ENCODE measurements around the gene ZNF841. TPM values are rescaled to one million over a fixed set of nuclear protein-coding genes. Genes with fewer than 3 reads are reported as not detected.

ZNF841 gene
- total and polyA plus RNA-seq, 2 of the 8 experiments (the other 6 are each of a cell fraction or from before 2014, with no cell fraction given) = 4.1 to 17.9 TPM

- FAIRE-seq (no peak), DNase-seq (ENCODE audit: low read depth in 1 of 2, low spot score in 2 of 2) (peak in 1 of 2 experiments; percentile 95)
- ChIA-PET POLR2A (ENCODE audit: partially characterized antibody) (interaction anchor here (0.6 to 2.0 kb wide), 11 partner anchors 10 to 161 kb away, joined by 3 to 9 read pairs (median 5); partner anchors contain the start of genes ZNF432, ZNF615 and ZNF616), CTCF (ENCODE audit: partially characterized antibody) (no interaction called here)
- peaks cover 0 to 4% (median 1%) of the 10 kb centered on the region in 4 experiments; a peak in 4 of 7 replicates for H3K4me1 ChIP-seq (replicated peaks in 1 of 4; ENCODE audit: control insufficient read depth in 3 of 4, insufficient read depth in 4 of 4, low read length in 3 of 4)
- no peaks in the 10 kb centered on the region for H3K79me1 ChIP-seq (ENCODE audit: low read depth, low read length)
- H2BK20ac ChIP-seq (ENCODE audit: low read length) = 0 out of 2 replicates have a peak within 1 kb of the TSS, but pooled peaks have one; percentile 76
- H3K56ac ChIP-seq (replicated peaks; ENCODE audit: insufficient read length, low read depth, low read length) = peak within 1 kb of the TSS; percentile 90
- no peak within 1 kb of the TSS for H3K23ac ChIP-seq (ENCODE audit: insufficient read length)
- peak within 1 kb of the TSS; percentile 54 to 98 (median 93) for H3K9ac ChIP-seq (replicated peaks in 1 of 4; ENCODE audit: extremely low read depth in 1 of 4, low read depth in 3 of 4, low read length in 3 of 4)
- H3K4me2 ChIP-seq (ENCODE audit: insufficient read depth in 1 of 2, low read depth in 2 of 2, low read length in 2 of 2) = peak within 1 kb of the TSS; percentile 47 to 79
- H2BK120ac ChIP-seq (replicated peaks; ENCODE audit: low read depth, low read length) = no peak within 1 kb of the TSS
- H3K4me3 ChIP-seq (ENCODE audit: extremely low read depth in 1 of 4, insufficient read depth in 2 of 4, low read depth in 3 of 4, low read length in 4 of 4) = peak within 1 kb of the TSS; percentile 88 to 100 (median 96)
- H3K4ac ChIP-seq (replicated peaks; ENCODE audit: insufficient read length, low read depth, low read length) = peak within 1 kb of the TSS; percentile 63
- H2AK5ac ChIP-seq (ENCODE audit: low read depth, low read length) = no peak within 1 kb of the TSS
- 1% methylated on average over 52 of the region's 53 CpGs; no CpG with 5 or more reads in 1 of the 2 experiments for WGBS, 2 experiments (ENCODE audit: extremely low coverage in 1 of 2, insufficient coverage in 1 of 2, insufficient read length in 1 of 2, insufficient replicate concordance in 2 of 2, low coverage in 1 of 2, low lambda C conversion rate in 2 of 2, missing lambda C conversion rate in 1 of 2)
- peak within 1 kb of the TSS; percentile 85 for H4K91ac ChIP-seq (replicated peaks; ENCODE audit: insufficient read length, low read length)
- no peak within 1 kb of the TSS for H2BK15ac ChIP-seq (ENCODE audit: low read length)
- H4K5ac ChIP-seq (ENCODE audit: insufficient read length, low read depth, low read length) = peak within 1 kb of the TSS; percentile 65
- H2BK12ac ChIP-seq (ENCODE audit: low read depth, low read length) = peak within 1 kb of the TSS; percentile 96
- peaks cover 3% of the 10 kb centered on the region; the same call in 1 of the 2 replicates for H3K23me2 ChIP-seq (ENCODE audit: low read depth, low read length)
- H3K27ac ChIP-seq (ENCODE audit: low read depth, low read length) = peak within 1 kb of the TSS; percentile 94
- no peaks in the 10 kb centered on the region for H3K27me3 ChIP-seq (replicated peaks in 1 of 4; ENCODE audit: control insufficient read depth in 3 of 4, extremely low read depth in 1 of 4, insufficient read depth in 3 of 4, low read length in 3 of 4)
- H3K14ac ChIP-seq (ENCODE audit: insufficient read length) = no peak within 1 kb of the TSS
- H3K36me3 ChIP-seq (ENCODE audit: control insufficient read depth in 2 of 4, insufficient read depth in 4 of 4, low read length in 3 of 4) = peaks cover 6 to 55% (median 24%) of the 10 kb centered on the region in 4 experiments; a peak in 7 of 8 replicates
- H4K20me1 ChIP-seq (replicated peaks in 1 of 2; ENCODE audit: control insufficient read depth in 1 of 2, insufficient read depth in 2 of 2, low read length in 2 of 2) = no peaks in the 10 kb centered on the region
- peaks cover 15 to 16% of the 10 kb centered on the region in 2 experiments for H3K9me3 ChIP-seq (ENCODE audit: insufficient read depth in 2 of 2, low read depth in 1 of 2, low read length in 1 of 2)
- H4K8ac ChIP-seq (ENCODE audit: extremely low read depth, insufficient read depth, low read length) = peak within 1 kb of the TSS; percentile 99; the same call in 1 of the 2 replicates
- H2BK5ac ChIP-seq (ENCODE audit: low read depth, low read length) = peak within 1 kb of the TSS; percentile 95
- H2AFZ ChIP-seq (ENCODE audit: low read length) = peak within 1 kb of the TSS; percentile 98
- peaks cover 0 to 25% of the 10 kb centered on the region in 2 experiments; a peak in 3 of 4 replicates for H3K79me2 ChIP-seq (ENCODE audit: control insufficient read depth in 1 of 2, insufficient read depth in 2 of 2, low read length in 2 of 2)
- peak within 1 kb of the TSS; percentile 98 for H3K18ac ChIP-seq (ENCODE audit: extremely low read depth, low read length)
- TF ChIP-seq MAX (IDR thresholded peaks at IDR 0.05) = peak; percentile 58
- TF ChIP-seq HDAC6 (IDR thresholded peaks at IDR 0.05; ENCODE audit: low read depth, low read length) = no peak
- TF ChIP-seq KDM1A (IDR thresholded peaks at IDR 0.05; ENCODE audit: borderline replicate concordance, low read length) = no peak
- no peak for TF ChIP-seq RNF2 (IDR thresholded peaks at IDR 0.05; ENCODE audit: borderline replicate concordance, low read depth, low read length, missing control alignments, poor library complexity, severe bottlenecking)
- TF ChIP-seq GABPA (IDR thresholded peaks at IDR 0.05; ENCODE audit: borderline replicate concordance, insufficient read depth, low read length) = no peak
- TF ChIP-seq CEBPB (IDR thresholded peaks at IDR 0.05; ENCODE audit: low read depth, low read length) = no peak
- TF ChIP-seq SAP30 (IDR thresholded peaks at IDR 0.05; ENCODE audit: insufficient read depth, insufficient replicate concordance, low read length) = peak; percentile 50
- no peak for TF ChIP-seq CHD1 (IDR thresholded peaks at IDR 0.05; ENCODE audit: low read depth, low read length)
- peak; percentile 96 for TF ChIP-seq ASH2L (IDR thresholded peaks at IDR 0.05; ENCODE audit: low read length)
- TF ChIP-seq TCF12 (IDR thresholded peaks at IDR 0.05; ENCODE audit: low read depth, low read length) = no peak
Observed at GRCh38 chr19:52028027-52028779, 67.4 kb downstream of the ZNF841 start, which contains the start of gene ZNF614. TSS of gene ZNF614 (minus strand) at chr19:52028379. CDS start at chr19:52025745, 2,634 bp downstream.

Data from H1 (cell line).